Anterior cingulate cortex (tissue), 58 donors: ENCODE data around the gene RPL39.
"Not testable (repeated sequence)": the region's sequence is repeated elsewhere in the genome, so short reads cannot be mapped to it uniquely, and the experiment has no call there.

Source experiments
- DNase-seq, 58 donors: peaks; one replicate each; lab custom pipeline; 2025; lab: John Stamatoyannopoulos, UW

The RPL39 gene

GRCh38 chrX:119791437-119792231, at the start of gene RPL39:
Gene RPL39, minus strand, starts transcription at chrX:119791630. Its CDS starts 54 bp downstream, at chrX:119791576.
- DNase-seq, result peak; percentile 12 to 87 (median 76)

GRCh38 chrX:119833905-119834304, 42.5 kb upstream of the RPL39 start:
- DNase-seq, result no peak

GRCh38 chrX:119828446-119828845, 37.0 kb upstream of the RPL39 start:
- no peak for DNase-seq

GRCh38 chrX:119826399-119826959, 35.0 kb upstream of the RPL39 start:
- DNase-seq, result no peak

GRCh38 chrX:119824221-119824620, 32.8 kb upstream of the RPL39 start:
- not testable (repeated sequence) for DNase-seq

GRCh38 chrX:119821703-119822102, 30.3 kb upstream of the RPL39 start:
- not testable (repeated sequence) for DNase-seq

- DNase-seq, result no peak
These were observed 25.8 kb upstream of the RPL39 start for GRCh38 chrX:119817130-119817690.

- no peak for DNase-seq
These were observed 24.9 kb upstream of the RPL39 start for GRCh38 chrX:119816300-119816699.

- no peak for DNase-seq
These were observed 17.8 kb upstream of the RPL39 start for GRCh38 chrX:119809185-119809666.

GRCh38 chrX:119808461-119808860, 17.0 kb upstream of the RPL39 start:
- not testable (repeated sequence) for DNase-seq

- DNase-seq, result no peak
These were observed 11.1 kb upstream of the RPL39 start for GRCh38 chrX:119802546-119802945.

- DNase-seq, result no peak
These were observed 10.1 kb upstream of the RPL39 start for GRCh38 chrX:119801253-119802221.

- DNase-seq, result peak in 21 of 58 donors; percentile 1 to 38 (median 22)
These were observed 423 bp downstream of the RPL39 start for GRCh38 chrX:119790977-119791436.

GRCh38 chrX:119784747-119785446, 6.5 kb downstream of the RPL39 start:
- no peak for DNase-seq

GRCh38 chrX:119783026-119783425, 8.4 kb downstream of the RPL39 start:
- no peak for DNase-seq

- no peak for DNase-seq
These were observed 12.6 kb downstream of the RPL39 start for GRCh38 chrX:119778829-119779228.

- DNase-seq, result peak in 1 of 58 donors; percentile 2
These were observed 15.8 kb downstream of the RPL39 start for GRCh38 chrX:119775517-119776238.

- DNase-seq, result not testable (repeated sequence)
These were observed 22.0 kb downstream of the RPL39 start for GRCh38 chrX:119769388-119769787.

GRCh38 chrX:119768436-119768835, 23.0 kb downstream of the RPL39 start:
- DNase-seq, result not testable (repeated sequence)
